EL (cell line): ENCODE results near the gene NAALADL2.
"Not testable (repeated sequence)": the region's sequence is repeated elsewhere in the genome, so short reads cannot be mapped to it uniquely, and the experiment has no call there.

Source experiments
- DNase-seq: peaks from one replicate; pipeline ENCODE4 v3.0.0-alpha.2; 2016

NAALADL2 gene

DNA sequence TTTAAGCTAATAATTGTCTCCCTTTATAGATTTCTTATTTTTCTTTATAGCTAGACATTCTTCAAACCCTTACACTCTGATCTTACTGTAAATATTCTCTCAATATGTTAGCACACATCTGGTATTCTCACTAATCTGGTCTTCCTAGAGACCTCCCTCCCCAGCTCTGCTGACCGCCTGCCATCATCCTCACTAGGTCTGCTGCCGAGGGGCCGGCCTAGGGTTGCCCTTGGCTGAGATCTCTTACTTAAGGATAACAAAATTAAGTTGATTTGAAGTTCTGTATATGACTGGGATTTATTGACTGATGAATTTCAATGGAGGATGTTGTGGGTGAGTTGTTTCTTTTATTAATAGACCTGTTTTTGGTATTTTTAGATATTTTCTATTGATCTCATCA is 586.6 kb downstream of the NAALADL2 start:
- no peak for DNase-seq

GRCh38 chr3:175447521-175447920 is 588.4 kb downstream of the NAALADL2 start:
- DNase-seq, result no peak

DNA sequence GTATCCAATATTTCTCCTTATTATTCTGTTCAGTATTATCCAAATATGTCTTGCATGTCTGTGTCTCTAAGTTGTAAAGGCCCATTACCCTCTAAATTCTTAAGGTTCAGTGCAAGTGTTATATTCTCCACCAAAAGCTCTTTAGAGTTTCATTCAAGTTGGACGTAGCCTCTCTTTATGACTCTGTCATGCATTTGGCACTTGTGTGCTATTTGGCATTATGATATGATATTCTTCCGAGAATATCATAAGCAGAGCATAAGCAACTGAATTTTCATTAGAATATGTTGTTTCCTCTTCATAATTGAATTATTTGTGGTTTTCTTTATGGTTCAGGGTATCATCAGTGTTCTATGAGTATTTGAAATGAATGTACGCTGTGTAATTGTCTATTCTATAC is 594.2 kb downstream of the NAALADL2 start:
- DNase-seq, result no peak

- peak; percentile 21 for DNase-seq
Observed at GRCh38 chr3:175456466-175456865, 597.3 kb downstream of the NAALADL2 start.

DNA sequence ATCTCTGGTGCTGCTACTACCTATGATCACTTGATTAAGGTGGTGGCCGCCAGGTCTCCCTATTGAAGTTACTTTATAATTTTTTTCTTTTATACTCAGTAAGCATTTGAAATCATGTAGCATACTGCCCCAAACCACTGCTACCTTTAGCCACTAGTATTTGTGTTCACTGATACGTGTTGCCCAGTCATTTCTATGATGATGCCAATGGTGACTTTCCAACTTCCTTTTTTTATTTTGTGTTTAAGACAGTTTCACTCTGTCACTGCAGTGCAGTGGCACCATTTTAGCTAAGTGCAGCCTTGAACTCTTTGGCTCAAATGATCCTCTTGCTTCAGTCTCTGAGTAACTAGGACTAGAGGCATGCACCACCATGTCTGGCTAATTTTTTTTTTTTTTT is 598.2 kb downstream of the NAALADL2 start:
- DNase-seq, result no peak

DNA sequence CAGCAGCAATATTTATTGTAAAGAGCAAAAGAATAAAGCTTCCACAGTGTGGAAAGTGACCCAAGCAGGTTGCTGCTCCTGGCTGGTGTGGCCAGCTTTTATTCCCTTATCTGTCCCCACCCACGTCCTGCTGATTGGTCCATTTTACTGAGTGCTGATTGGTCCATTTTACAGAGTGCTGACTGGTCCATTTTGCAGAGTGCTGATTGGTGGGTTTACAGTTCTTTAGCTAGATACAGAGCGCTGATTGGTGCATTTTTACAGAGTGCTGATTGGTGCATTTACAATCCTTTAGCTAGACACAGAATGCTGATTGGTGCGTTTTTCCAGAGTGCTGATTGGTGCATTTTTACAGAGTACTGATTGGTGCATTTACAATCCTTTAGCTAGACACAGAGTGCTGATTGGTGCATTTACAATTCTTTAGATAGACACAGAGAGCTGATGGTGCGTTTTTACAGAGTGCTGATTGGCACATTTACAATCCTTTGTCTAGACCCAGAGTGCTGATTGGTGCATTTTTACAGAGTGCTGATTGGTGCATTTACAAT is 601.8 kb downstream of the NAALADL2 start:
- not testable (repeated sequence) for DNase-seq

- no peak for DNase-seq
Observed at GRCh38 chr3:175464362-175464761, 605.2 kb downstream of the NAALADL2 start.

DNA sequence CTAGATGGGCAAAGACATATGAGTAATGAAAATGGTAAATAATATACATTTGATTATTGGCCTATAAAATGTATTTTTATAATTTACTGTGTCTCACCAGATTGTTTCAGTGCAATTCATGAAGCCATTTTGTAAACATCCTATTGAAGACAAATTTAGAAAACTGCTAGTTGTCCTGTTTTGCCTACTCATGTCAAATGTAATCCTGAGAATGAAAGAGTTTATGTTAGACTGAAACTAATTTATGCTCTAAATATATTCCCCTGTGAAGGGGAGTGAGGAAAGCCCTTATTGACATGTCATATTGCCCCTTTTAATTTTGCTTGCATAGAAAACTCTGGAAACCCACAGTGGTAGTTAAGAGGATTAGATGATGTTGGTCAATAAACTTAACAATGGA is 610.0 kb downstream of the NAALADL2 start:
- no peak for DNase-seq

GRCh38 chr3:175475765-175476164 is 616.6 kb downstream of the NAALADL2 start:
- DNase-seq, result no peak

DNA sequence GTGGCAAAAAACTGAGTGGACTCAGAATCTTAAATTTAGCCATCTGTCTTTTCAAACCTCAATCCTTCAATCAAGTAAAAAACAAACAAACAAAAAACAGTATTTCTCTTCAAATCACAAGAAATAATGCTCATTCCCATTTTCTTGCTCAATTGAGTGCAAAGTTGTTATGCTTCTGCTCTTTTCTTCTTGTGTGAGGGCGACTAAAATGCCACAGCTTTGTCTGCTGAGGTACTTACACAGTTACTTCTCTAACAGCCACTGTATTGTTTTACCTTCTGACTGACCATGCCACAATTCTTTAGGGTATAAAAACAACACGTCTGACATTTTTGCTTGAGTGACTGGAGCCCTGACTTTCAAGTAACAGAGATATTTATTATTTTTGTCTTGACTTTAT is 617.4 kb downstream of the NAALADL2 start:
- no peak for DNase-seq

DNA sequence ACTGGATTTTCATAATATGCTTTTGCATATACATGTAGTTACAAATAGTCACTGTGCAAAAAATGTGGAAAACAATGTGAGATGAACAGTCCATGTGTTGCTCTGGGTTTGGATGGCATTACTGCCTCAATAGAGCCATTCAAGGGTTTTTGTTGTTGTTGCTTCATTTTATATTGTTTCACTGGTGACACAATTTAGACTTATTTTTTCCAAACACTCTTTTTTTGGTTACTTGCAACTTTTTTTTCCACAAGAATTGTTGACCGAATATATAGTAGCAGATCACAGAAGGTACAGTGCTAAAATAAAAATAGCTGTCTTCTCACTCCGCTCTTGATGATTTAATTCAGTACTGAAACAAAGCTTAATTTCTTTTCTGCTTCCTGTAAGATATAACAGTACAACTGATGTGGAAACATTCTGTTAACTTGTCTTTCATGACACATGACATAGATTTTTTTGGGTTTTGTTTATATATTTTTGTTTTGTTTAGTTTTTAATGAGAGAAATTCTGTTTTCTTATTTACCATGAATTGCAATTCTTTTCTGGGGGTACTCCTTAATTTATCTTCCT is 618.6 kb downstream of the NAALADL2 start:
- no peak for DNase-seq

- DNase-seq, result no peak
Observed at GRCh38 chr3:175478301-175478700, 619.2 kb downstream of the NAALADL2 start.

DNA sequence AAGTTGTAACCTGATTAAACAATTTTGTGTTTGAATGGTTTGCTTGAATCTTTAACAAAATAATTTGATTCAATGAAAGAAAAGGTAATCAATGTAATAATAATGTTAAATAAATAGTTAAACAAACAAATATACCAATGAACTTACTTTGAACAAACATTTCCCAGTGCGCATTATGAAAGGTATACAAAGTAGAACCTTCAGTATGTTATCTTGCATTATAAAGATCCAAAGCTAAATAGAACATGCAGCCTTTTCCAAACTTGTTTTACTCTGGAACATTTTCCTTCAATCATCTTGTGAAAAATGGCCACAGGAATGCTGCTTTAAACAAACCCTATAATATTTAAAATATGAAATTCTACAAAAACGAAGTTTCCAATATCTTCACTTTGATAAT is 620.0 kb downstream of the NAALADL2 start:
- no peak for DNase-seq

- no peak for DNase-seq
Observed at GRCh38 chr3:175479800-175480199, 620.7 kb downstream of the NAALADL2 start.

- no peak for DNase-seq
Observed at GRCh38 chr3:175484666-175485065, 625.5 kb downstream of the NAALADL2 start.

GRCh38 chr3:175485436-175485835 is 626.3 kb downstream of the NAALADL2 start:
- no peak for DNase-seq

DNA sequence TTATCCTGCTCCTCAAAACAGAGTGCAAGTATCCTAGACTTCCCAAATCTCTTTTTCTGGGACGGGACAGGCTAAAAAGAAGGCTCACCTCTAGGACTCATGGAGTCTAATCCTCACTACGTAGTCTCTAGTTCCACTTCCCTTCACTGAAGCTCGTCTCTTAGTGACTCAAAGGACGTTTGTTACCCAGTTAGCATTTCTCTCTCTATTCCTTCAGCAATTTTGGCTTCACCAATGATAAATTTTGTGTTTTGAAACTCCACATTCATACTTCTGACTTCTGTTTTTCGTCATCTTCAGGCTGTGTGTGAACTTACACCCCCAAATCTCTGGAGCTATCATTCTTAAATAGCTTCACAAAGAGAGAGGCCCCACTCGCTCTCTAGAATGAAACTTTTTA is 627.1 kb downstream of the NAALADL2 start:
- DNase-seq, result no peak

DNA sequence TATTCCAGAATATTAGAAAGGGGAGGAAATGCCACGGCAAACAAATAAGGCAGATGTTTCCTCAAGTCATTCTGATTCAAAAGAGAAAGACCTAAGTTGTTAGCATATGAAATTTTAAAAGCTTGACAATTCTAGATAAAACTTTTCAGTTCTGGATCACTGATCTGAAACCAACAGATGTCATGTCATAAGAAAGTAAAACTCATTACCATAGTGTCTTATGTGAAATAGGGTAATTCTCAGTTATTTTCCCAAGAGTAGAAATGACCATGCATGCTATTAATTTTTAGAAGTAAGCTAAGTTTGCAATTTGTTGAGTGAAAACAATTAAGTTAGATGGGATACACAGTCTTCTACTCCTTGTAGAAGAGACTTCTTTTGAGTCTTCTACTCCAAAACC is 630.3 kb downstream of the NAALADL2 start:
- no peak for DNase-seq

GRCh38 chr3:175493301-175493700 is 634.2 kb downstream of the NAALADL2 start:
- DNase-seq, result no peak

GRCh38 chr3:175495331-175495730 is 636.2 kb downstream of the NAALADL2 start:
- no peak for DNase-seq

DNA sequence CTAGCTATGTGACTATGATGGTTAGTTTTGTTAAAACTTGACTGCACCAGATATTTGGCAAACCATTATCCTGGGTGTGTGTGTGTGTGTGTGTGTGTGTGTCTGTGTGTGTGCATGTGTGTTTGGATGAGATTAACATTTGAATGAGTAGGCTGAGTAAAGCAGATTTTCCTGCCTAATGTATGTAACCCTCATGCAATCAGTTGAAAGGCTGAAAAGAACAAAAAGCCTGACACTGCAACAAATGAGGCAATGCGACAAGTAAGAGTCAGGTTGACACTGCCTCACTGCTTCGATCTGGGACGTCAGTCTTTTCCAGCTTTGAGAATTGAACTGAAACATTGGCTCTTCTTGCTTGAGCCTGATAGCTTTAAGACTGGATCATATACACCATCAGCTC is 643.0 kb downstream of the NAALADL2 start:
- no peak for DNase-seq

DNA sequence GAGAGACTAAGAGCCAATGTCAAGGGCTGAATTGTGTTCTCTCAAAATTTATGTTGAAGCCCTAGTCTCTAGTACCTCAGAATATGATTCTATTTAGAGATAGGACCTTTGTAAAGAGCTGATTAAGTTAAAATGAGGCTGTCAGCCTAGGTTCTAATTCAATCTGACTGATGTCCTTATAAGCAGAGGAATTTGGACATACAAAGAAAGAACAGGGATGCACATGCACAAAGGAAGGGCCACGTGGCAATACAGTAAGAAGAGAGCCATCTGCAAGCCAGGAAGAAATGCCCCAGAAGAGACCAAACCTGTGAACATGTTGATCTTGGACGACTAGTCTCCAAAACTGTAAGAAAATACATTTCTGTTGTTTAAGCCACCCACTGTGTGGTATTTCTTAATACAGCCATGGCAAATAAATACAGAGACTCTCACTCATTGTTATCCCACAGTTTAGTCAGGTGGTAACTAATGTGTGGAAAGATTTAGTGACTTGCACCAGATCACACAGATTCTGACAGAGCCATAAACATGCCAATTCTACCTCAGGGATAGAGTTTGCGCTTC is 652.2 kb downstream of the NAALADL2 start:
- DNase-seq, result no peak

GRCh38 chr3:175512700-175513099 is 653.6 kb downstream of the NAALADL2 start:
- DNase-seq, result no peak

DNA sequence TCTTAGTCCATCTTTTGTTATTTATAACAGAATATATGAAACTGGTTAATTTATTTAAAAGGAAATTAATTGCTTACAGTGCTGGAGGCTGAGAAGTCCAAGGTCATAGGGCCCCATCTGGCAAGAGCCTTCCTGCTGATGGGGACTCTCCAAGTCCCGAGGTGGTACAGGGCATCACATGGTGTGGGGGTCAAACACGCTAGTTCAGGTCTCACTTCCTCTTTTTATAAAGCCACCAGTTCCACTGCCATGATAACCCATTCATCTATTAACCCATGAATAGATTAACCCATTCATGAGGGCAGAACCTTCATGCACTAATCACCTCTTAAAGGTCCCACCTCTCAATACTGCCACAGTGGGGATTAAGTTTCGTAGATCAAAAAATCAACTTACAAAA is 659.3 kb downstream of the NAALADL2 start:
- DNase-seq, result no peak

DNA sequence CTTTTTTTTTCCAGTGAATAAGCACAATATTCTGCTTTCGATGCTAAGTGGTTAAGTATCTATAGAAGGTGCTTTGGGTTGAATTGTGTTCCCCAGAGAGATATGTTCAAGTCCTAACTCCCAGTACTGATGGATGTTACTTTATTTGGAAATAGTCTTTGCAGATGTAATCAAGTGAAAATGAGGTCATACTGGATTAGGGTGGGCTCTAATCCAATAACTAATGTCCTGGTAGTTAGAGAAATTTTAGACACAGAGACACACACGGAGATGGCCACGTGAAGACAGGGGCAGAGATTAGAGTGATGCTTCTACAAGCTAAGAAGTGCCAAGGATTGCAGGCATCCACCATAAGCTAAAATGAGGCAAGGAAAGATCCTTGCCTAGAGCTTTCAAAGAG is 662.3 kb downstream of the NAALADL2 start:
- DNase-seq, result no peak
